PC-3 (cell line): Measurements from ENCODE around the gene CD226.

Experiments
- EZH2 ChIP-seq: fragments of 300-600 bp; sonication (generic); IDR thresholded peaks from one replicate; pipeline ENCODE4 v1.6.1; 2017; ENCODE audit warnings: antibody characterized with exemption, mild to moderate bottlenecking, low read length; ENCODE audit not compliant: unreplicated experiment
- TF ChIP-seq, protein P1 (sequence below): fragments of 300-600 bp; sonication (generic); conservative IDR thresholded peaks from 2 replicates; pipeline ENCODE4 v1.5.1; 2017; ENCODE audit warnings: antibody characterized with exemption, low read depth, mild to moderate bottlenecking, low read length

DNA sequence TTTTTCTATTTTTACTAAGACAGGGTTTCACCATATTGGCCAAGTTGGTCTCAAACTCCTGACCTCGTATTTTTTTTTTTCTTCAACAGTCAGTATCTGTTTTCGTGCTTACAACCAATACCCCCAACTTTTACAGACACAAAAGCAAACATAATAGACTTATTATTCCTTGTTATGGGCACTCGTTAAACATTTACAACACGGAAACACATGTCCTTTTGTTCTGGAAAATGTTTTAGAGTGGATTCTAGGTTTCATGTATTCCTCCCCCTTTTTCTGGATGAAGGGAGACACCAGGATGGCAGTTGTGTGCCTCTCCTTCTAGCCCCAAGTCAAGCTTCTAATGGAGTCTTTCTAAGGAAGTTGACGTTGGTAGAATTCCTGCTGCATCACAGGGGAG lies 88.8 kb downstream of the CD226 start:
- no peak for TF ChIP-seq EZH2
- TF ChIP-seq, protein P1, sequence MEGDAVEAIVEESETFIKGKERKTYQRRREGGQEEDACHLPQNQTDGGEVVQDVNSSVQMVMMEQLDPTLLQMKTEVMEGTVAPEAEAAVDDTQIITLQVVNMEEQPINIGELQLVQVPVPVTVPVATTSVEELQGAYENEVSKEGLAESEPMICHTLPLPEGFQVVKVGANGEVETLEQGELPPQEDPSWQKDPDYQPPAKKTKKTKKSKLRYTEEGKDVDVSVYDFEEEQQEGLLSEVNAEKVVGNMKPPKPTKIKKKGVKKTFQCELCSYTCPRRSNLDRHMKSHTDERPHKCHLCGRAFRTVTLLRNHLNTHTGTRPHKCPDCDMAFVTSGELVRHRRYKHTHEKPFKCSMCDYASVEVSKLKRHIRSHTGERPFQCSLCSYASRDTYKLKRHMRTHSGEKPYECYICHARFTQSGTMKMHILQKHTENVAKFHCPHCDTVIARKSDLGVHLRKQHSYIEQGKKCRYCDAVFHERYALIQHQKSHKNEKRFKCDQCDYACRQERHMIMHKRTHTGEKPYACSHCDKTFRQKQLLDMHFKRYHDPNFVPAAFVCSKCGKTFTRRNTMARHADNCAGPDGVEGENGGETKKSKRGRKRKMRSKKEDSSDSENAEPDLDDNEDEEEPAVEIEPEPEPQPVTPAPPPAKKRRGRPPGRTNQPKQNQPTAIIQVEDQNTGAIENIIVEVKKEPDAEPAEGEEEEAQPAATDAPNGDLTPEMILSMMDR: no peak
